Progenitor cell of endocrine pancreas (in vitro differentiated cells): ENCODE data around the gene TPCN1. TPM values are rescaled to one million over a fixed set of nuclear protein-coding genes. Genes with fewer than 3 reads are reported as not detected.
"Not testable (repeated sequence)": the region's sequence is repeated elsewhere in the genome, so short reads cannot be mapped to it uniquely, and the experiment has no call there.

ENCODE experiments used
- DNase-seq: peaks from one replicate; pipeline ENCODE4 v3.0.0; 2021; ENCODE audit warnings: low spot score; ENCODE audit not compliant: unreplicated experiment
- H3K27ac Mint-ChIP-seq: 2 replicates; pipeline ENCODE4 v1.8.0; 2021; ENCODE audit warnings: mild to moderate bottlenecking, moderate library complexity, mixed read lengths
- H3K27me3 Mint-ChIP-seq: 2 replicates; pipeline ENCODE4 v1.8.0; 2021; ENCODE audit warnings: mixed read lengths
- H3K36me3 Mint-ChIP-seq: 2 replicates; pipeline ENCODE4 v1.8.0; 2022; ENCODE audit warnings: mixed read lengths; ENCODE audit not compliant: insufficient read depth
- H3K4me1 Mint-ChIP-seq: 2 replicates; pipeline ENCODE4 v1.8.0; 2021; ENCODE audit warnings: low read depth, mixed read lengths
- H3K4me3 Mint-ChIP-seq: 2 replicates; pipeline ENCODE4 v1.8.0; 2021; ENCODE audit warnings: low read depth, mild to moderate bottlenecking, moderate library complexity, mixed read lengths
- H3K9me3 Mint-ChIP-seq: 2 replicates; pipeline ENCODE4 v1.8.0; 2021; ENCODE audit warnings: low read depth, mixed read lengths
- total RNA-seq: library from RNA; stranded (reverse); gene quantifications from 2 replicates; pipeline ENCODE4 v1.2.1, GENCODE V29; 2021
- TF ChIP-seq, protein P1 (sequence below): fragments of 200-600 bp; sonication (generic); IDR thresholded peaks from one replicate; pipeline ENCODE4 v1.5.0; 2021; ENCODE audit warnings: antibody characterized with exemption, mild to moderate bottlenecking; ENCODE audit not compliant: unreplicated experiment

The TPCN1 gene
- total RNA-seq, 1 donor from 2014 or later, result 34.1 TPM

DNA sequence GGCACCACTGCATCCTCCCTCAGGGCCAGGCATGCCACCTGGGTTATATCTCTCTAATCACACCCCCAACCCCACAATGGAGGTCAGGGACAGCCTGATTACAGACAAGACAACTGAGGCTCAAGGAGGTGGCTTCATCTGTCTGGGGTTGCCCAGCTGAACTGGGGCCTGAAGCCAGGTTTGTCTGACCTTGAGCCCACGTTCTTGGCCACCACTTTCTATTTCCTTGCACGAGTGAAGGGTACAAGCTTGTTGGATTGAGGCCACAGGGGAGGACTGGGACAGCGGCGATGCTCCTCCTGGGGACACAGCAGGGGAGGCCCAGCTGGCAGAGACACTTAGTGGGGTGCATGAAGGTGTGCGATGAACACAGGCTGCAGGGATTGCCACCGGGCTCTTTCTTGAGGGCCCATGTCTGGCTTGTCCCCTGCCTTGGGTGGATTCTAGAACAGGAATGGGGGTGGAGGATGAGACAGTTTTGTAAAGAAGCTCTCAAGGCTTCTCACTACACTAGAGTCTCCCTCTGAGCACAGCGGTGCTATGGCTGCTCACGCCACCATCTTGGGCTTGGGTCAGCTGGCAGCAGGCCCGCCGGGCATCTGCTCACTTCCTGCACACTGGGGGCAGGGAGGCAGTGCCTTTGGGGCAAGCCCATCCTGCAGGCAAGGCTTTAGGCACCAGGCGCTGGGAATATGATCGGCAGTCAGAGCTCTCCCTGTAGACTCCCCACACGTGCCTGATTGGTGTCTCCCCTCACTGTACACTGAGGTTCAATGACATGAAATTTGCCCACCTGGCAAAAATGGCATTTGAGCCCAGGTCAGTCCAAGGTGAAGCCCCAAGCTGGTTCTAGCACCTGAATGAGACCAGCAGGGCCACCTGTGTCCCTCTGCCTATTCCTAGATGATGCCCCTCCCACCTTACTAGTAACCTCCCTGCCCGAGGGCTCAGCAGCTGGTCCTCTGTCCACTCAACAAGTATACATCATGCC, 19.8 kb upstream of the TPCN1 start:
- Mint-ChIP-seq H3K27ac (no peak overlapping the region), H3K36me3 (peaks cover 4% of the 10 kb centered on the region)

DNA sequence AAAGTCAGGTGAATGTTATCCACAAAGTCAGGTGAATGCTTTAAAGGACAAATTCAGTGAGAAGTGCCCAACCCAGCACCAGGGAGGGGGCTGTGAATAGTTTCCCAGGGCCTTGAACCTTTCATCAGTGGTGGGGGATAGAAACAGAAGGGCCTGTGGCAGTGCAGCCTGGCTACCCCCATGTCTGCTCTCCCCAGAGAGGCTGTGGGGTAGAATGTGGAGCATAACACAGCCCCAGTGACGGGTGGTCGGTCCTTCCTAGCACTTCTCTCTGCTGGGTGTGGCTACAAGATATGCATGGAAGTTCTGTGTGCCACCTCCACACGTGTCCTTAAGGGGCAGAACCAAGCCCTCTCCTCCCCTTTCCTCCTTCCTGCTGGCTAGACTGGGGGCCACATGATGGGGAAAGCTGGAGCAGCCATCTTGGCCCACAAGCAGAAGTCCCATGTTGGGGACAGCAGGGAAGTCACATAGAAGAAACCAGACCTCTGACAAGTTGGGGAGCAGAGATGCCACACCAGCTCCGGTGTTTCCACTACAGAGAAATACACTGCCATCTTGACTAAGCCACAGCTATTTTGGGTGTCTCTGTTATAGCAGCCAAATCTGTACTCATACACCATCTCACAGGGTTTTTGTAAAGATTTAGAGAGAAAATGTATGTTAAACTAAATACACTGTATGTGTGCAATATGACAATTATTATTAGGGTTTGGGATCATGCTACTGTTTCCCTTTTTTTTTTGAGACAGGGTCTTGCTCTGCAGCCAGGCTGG, 18.8 kb upstream of the TPCN1 start:
- Mint-ChIP-seq H3K4me3 (no peak overlapping the region), H3K36me3 (peaks cover 8% of the 10 kb centered on the region), H3K27ac (no peak overlapping the region), H3K27me3 (no peaks in the 10 kb centered on the region), H3K4me1 (peaks cover 2% of the 10 kb centered on the region), H3K9me3 (peaks cover 6% of the 10 kb centered on the region)
- no peak for DNase-seq
- TF ChIP-seq, protein P1, sequence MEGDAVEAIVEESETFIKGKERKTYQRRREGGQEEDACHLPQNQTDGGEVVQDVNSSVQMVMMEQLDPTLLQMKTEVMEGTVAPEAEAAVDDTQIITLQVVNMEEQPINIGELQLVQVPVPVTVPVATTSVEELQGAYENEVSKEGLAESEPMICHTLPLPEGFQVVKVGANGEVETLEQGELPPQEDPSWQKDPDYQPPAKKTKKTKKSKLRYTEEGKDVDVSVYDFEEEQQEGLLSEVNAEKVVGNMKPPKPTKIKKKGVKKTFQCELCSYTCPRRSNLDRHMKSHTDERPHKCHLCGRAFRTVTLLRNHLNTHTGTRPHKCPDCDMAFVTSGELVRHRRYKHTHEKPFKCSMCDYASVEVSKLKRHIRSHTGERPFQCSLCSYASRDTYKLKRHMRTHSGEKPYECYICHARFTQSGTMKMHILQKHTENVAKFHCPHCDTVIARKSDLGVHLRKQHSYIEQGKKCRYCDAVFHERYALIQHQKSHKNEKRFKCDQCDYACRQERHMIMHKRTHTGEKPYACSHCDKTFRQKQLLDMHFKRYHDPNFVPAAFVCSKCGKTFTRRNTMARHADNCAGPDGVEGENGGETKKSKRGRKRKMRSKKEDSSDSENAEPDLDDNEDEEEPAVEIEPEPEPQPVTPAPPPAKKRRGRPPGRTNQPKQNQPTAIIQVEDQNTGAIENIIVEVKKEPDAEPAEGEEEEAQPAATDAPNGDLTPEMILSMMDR, result no peak

More for the DNA sequence above, 19.8 kb upstream of the TPCN1 start:
- Mint-ChIP-seq H3K4me3 (no peak overlapping the region), H3K9me3 (peaks cover 4% of the 10 kb centered on the region), H3K27me3 (no peaks in the 10 kb centered on the region), H3K4me1 (peaks cover 2% of the 10 kb centered on the region)
- TF ChIP-seq, protein P1, result no peak
- DNase-seq, result no peak

DNA sequence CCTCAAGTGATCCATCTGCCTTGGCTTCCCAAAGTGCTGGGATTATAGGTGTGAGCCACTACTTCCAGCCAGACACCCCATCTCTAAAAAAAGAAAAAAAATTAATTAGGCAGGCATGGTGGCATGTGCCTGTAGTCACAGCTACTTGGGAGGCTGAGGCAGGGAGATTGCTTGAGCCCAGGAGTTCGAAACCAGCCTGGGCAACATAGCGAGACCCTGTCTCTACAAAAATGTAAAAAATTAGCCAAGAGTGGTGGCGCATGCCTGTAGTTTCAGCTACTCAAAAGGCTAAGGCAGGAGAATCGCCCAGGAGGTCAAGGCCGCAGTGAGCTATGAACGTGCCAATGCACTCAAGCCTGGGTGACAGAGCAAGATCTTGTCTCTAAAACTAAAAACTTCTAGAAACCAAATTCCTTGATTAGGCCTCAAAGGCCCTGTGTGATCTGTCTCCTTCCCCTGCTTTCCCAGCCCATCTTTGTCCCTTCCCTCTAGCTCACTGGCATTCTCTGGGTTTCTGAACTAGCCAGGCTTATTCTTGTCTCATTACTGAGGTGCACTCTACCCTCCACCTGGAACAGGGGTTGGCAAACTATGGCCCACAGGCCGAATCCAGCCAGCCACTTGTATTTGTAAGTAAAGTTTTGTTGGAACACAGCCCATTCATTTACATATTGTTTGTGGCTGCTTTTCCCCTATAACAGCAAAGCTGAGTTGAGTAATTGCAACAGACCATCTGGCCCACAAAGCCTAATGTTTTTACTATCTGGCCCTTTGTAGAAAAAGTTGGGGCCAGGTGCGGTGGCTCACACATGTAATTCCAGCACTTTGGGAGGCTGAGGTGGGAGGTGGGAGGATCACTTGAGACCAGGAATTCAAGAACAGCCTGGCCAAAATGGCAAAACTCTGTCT, 17.2 kb upstream of the TPCN1 start:
- Mint-ChIP-seq H3K4me3 (no peak overlapping the region), H3K4me1 (peaks cover 2% of the 10 kb centered on the region), H3K27me3 (no peaks in the 10 kb centered on the region), H3K36me3 (peaks cover 11% of the 10 kb centered on the region), H3K9me3 (peaks cover 6% of the 10 kb centered on the region), H3K27ac (no peak overlapping the region)
- no peak for DNase-seq
- TF ChIP-seq, protein P1, result no peak

DNA sequence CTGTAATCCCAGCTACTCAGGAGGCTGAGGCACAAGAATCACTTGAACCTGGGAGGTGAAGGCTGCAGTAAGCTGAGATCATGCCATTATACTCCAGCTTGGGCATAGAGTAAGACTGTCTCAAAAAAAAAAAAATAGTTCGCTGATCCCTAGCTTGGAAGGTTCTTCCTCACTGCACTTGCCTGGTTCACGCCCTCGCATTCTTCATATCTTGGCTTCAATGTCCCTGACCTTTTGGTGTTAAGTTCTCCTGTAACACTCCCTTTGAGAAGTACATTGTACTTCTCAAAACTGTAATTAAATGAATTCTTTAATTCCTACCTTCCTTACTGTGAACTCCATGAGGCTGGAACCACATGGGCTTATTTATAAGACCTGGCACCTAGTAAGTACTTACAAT, 16.5 kb upstream of the TPCN1 start:
- Mint-ChIP-seq H3K4me1 (peaks cover 2% of the 10 kb centered on the region), H3K9me3 (peaks cover 6% of the 10 kb centered on the region), H3K4me3 (no peak overlapping the region), H3K27ac (no peak overlapping the region), H3K36me3 (peaks cover 11% of the 10 kb centered on the region), H3K27me3 (no peaks in the 10 kb centered on the region)
- DNase-seq, result no peak
- TF ChIP-seq, protein P1, result no peak

DNA sequence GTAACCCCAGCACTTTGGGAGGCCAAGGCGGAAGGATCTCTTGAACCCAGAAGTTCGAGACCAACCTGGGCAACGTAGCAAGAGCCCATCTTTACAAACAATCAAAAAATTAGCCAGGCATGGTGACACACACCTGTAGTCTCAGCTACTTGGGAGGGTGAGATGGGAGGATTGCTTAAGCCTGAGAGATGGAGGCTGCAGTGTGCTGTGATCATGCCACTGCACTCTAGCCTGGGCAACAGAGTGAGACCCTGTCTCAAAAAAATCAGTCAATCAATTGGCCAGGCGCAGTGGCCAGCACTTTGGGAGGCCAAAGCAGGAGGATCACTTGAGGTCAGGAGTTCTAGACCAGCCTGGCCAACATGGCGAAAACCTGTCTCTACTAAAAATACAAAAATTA, 14.5 kb upstream of the TPCN1 start:
- H3K27me3 Mint-ChIP-seq, H3K4me3 Mint-ChIP-seq, DNase-seq, H3K4me1 Mint-ChIP-seq, H3K9me3 Mint-ChIP-seq: not testable (repeated sequence)
- peaks cover 11% of the 10 kb centered on the region for H3K36me3 Mint-ChIP-seq
- H3K27ac Mint-ChIP-seq, result peak overlapping the region; percentile 84
